GM12878 (cell line): Measurements from ENCODE around the gene PTPN21. TPM values are rescaled to one million over a fixed set of nuclear protein-coding genes. Genes with fewer than 3 reads are reported as not detected.

ENCODE experiments used
- ATAC-seq: fragments of 200-7000 bp; cut with Tn5 transposase; 3 replicates; pipeline ENCODE4 v1.9.1; 2020; ENCODE audit warnings: mild to moderate bottlenecking, moderate library complexity
- BruUV-seq: library from RNA; stranded (reverse); fragments of 400-500 nt; replicated peaks from 2 replicates; lab custom pipeline; 2021; lab: Mats Ljungman, UMichigan
- CTCF ChIA-PET: fragments of 300-600 bp; sonication (Branson Sonifier 250); formaldehyde crosslinking; extraction: SDS; loops from one replicate; lab custom pipeline; 2021; ENCODE audit warnings: inconsistent platforms; lab: Yijun Ruan, JAX
- POLR2A ChIA-PET: fragments of 350-600 bp; formaldehyde crosslinking; extraction: SDS; loops from one replicate; lab custom pipeline; 2021; ENCODE audit warnings: inconsistent platforms; lab: Charles Lee
- RAD21 ChIA-PET: fragments of 300-600 bp; sonication (Branson Sonifier 250); formaldehyde crosslinking; loops from one replicate; lab custom pipeline; 2023; ENCODE audit warnings: antibody characterized with exemption; ENCODE audit not compliant: unreplicated experiment; lab: Charles Lee
- SMC1A ChIA-PET: fragments of 300-600 bp; sonication (Branson Sonifier 250); formaldehyde crosslinking; loops from one replicate; lab custom pipeline; 2023; ENCODE audit not compliant: unreplicated experiment, uncharacterized antibody; lab: Charles Lee
- DNase-seq: peaks from one replicate; pipeline ENCODE4 v3.0.0-alpha.2; 2011; ENCODE audit warnings: low read depth, low spot score
- FAIRE-seq: peaks from 3 replicates; lab custom pipeline; 2011; peaks lifted over from hg19 to GRCh38; lab: Jason Lieb, UNC
- H2AFZ ChIP-seq: 2 replicates; pipeline ENCODE4 v1.6.0; 2011; ENCODE audit warnings: low read depth, low read length, control low read depth; ENCODE audit not compliant: control insufficient read depth
- H3K27ac ChIP-seq: 2 replicates; pipeline ENCODE4 v1.5.1; 2011; ENCODE audit warnings: control low read depth; ENCODE audit not compliant: control insufficient read depth, insufficient read depth
- H3K27me3 ChIP-seq, 2 experiments: replicated peaks in 1 of 2; 2 replicates each; pipeline versions ENCODE4 v1.6.0 to v1.6.1; 2011; ENCODE audit warnings: low read length in 1 of 2; ENCODE audit not compliant: control insufficient read depth in 2 of 2, insufficient read depth in 2 of 2
- H3K36me3 ChIP-seq, 2 experiments: 2 replicates each; pipeline ENCODE4 v1.5.1; 2011; ENCODE audit warnings: low read length in 1 of 2; ENCODE audit not compliant: control insufficient read depth in 2 of 2, insufficient read depth in 2 of 2
- H3K4me1 ChIP-seq: 2 replicates; pipeline ENCODE4 v1.6.1; 2011; ENCODE audit warnings: mild to moderate bottlenecking, low read length, moderate library complexity, mixed read lengths; ENCODE audit not compliant: control insufficient read depth, insufficient read depth
- H3K4me2 ChIP-seq: 2 replicates; pipeline ENCODE4 v1.6.0; 2011; ENCODE audit warnings: control low read depth; ENCODE audit not compliant: control insufficient read depth, insufficient read depth
- H3K4me3 ChIP-seq: fragments of 200-600 bp; sonication (generic); 2 replicates; pipeline ENCODE4 v1.5.1; 2016
- H3K79me2 ChIP-seq: 2 replicates; pipeline ENCODE4 v1.6.0; 2011; ENCODE audit warnings: low read length; ENCODE audit not compliant: control insufficient read depth, insufficient read depth
- H3K9ac ChIP-seq: 2 replicates; pipeline ENCODE4 v1.8.0; 2011; ENCODE audit warnings: low read length, control low read depth, mixed read lengths; ENCODE audit not compliant: control insufficient read depth, insufficient read depth
- H3K9me3 ChIP-seq: replicated peaks from 3 replicates; pipeline ENCODE4 v1.5.1; 2011; ENCODE audit warnings: mild to moderate bottlenecking, low read length; ENCODE audit not compliant: control insufficient read depth, insufficient read depth
- H4K20me1 ChIP-seq: 2 replicates; pipeline ENCODE4 v1.6.0; 2011; ENCODE audit not compliant: control insufficient read depth, insufficient read depth
- BHLHE40 ChIP-seq, 2 experiments: fragments of 450-650 bp in 1 of 2; IDR thresholded peaks; 2 replicates each; pipeline ENCODE4 v1.6.1; 2011 to 2017; ENCODE audit warnings: low read depth in 2 of 2, borderline replicate concordance in 1 of 2, improper control_type of control experiment in 1 of 2, low read length in 1 of 2, mild to moderate bottlenecking in 1 of 2
- GATAD2B ChIP-seq: fragments of 450-650 bp; conservative IDR thresholded peaks from 2 replicates; pipeline ENCODE4 v1.6.1; 2017; ENCODE audit warnings: low read depth, mild to moderate bottlenecking, moderate library complexity
- NFIC ChIP-seq: IDR thresholded peaks from 2 replicates; pipeline ENCODE4 v1.6.1; 2012; ENCODE audit warnings: low read depth, mild to moderate bottlenecking, inconsistent platforms, low read length, moderate library complexity
- NFYA ChIP-seq: IDR thresholded peaks from 2 replicates; pipeline ENCODE4 v1.6.1; 2011; ENCODE audit warnings: low read depth, mild to moderate bottlenecking, low read length, improper control_type of control experiment, borderline replicate concordance
- REST ChIP-seq: IDR thresholded peaks from 2 replicates; pipeline ENCODE4 v1.6.1; 2012; ENCODE audit warnings: mild to moderate bottlenecking, low read depth, low read length
- ZBTB33 ChIP-seq: fragments of 450-650 bp; IDR thresholded peaks from 2 replicates; pipeline ENCODE4 v1.6.1; 2017; ENCODE audit warnings: mild to moderate bottlenecking
- ZNF622 ChIP-seq: fragments of 450-650 bp; IDR thresholded peaks from 2 replicates; pipeline ENCODE4 v1.6.1; 2017; ENCODE audit warnings: mild to moderate bottlenecking, inconsistent platforms
- WGBS: methylation state at CpG from one replicate; pipeline ENCODE4 v1.1.6; 2016; ENCODE audit warnings: low lambda C conversion rate; ENCODE audit not compliant: insufficient replicate concordance, insufficient coverage; ENCODE audit errors: missing lambda C conversion rate; 5-methylcytosine and 5-hydroxymethylcytosine counted together
- in situ Hi-C: fragments of 300-500 bp; cut with MboI; formaldehyde crosslinking; loops from 9 replicates; pipeline ENCODE4 v1.14.3; 2018; ENCODE audit warnings: mixed read lengths
- intact Hi-C: fragments of 100-400 bp; cut with micrococcal nuclease; formaldehyde crosslinking; loops from one replicate; pipeline ENCODE4 v1.14.2; 2022; ENCODE audit not compliant: unreplicated experiment
- polyA plus RNA-seq, 11 experiments: library from polyadenylated mRNA; depleted of rRNA in 4 of 11; unstranded in 6 of 11; stranded (reverse) in 5 of 11; fragments of >200 nt; fragmentation: Nextera tagmentation in 4 of 11; fragmentation: Illumina TruSeq in 1 of 11; extraction: Ambion mirVana in 4 of 11; extraction: Trizol in 1 of 11; gene quantifications; 1 replicate in 1 of 11; 2 replicates in 10 of 11; pipeline versions ENCODE4 v1.2.1 to v1.2.3, GENCODE V29; 2011 to 2016; ENCODE audit warnings: inconsistent platforms in 2 of 11, missing spikeins in 2 of 11, low read depth in 1 of 11
- total RNA-seq, 4 experiments: library from RNA; depleted of rRNA in 3 of 4; stranded (reverse); fragments of >200 nt in 3 of 4; fragmentation: Illumina TruSeq in 1 of 4; extraction: Trizol in 1 of 4; gene quantifications; 2 replicates each; pipeline versions ENCODE4 v1.2.1 to v1.2.3, GENCODE V29; 2013 to 2021
- TF ChIP-seq, protein P1 (sequence below): fragments of 450-650 bp; formaldehyde crosslinking; IDR thresholded peaks from 2 replicates; pipeline ENCODE4 v1.4.0; 2020; ENCODE audit warnings: mild to moderate bottlenecking, moderate library complexity
- TF ChIP-seq, protein P2 (sequence below): IDR thresholded peaks from 2 replicates; pipeline ENCODE4 v1.6.1; 2012; ENCODE audit warnings: low read depth, low read length, improper control_type of control experiment
- TF ChIP-seq, protein P3 (sequence below): IDR thresholded peaks from 2 replicates; pipeline ENCODE4 v1.6.1; 2011; ENCODE audit warnings: low read depth, mild to moderate bottlenecking, low read length, moderate library complexity, borderline replicate concordance; ENCODE audit errors: extremely low read depth
- TF ChIP-seq, protein P4 (sequence below): IDR thresholded peaks from 2 replicates; pipeline ENCODE4 v1.6.1; 2011; ENCODE audit warnings: low read depth, low read length, improper control_type of control experiment, borderline replicate concordance

PTPN21 gene
- total and polyA plus RNA-seq, 10 of the 15 experiments (the other 5 are each of a cell fraction or from before 2014, with no cell fraction given), result 0.01 to 0.23 (median 0.04) TPM; not detected in 3

- H3K4me2 ChIP-seq, result no peak overlapping the region
- ChIA-PET RAD21 (no interaction called here), POLR2A (no interaction called here), CTCF (no interaction called here), SMC1A (interaction anchor here (1.1 kb wide), 1 partner anchor 12 kb away, joined by 3 read pairs; no protein-coding TSS in a partner anchor)
- no TSS peak for BruUV-seq
- in situ Hi-C loops (no loop called here), intact Hi-C loops (no loop called here)
- H3K27me3 ChIP-seq, result peaks cover 6 to 23% of the 10 kb centered on the region in 2 experiments
- no peak overlapping the region for H3K9ac ChIP-seq
- DNase-seq (no peak), FAIRE-seq (no peak), ATAC-seq (no peak)
- H3K4me3 ChIP-seq, result no peak overlapping the region
- no peaks in the 10 kb centered on the region for H3K4me1 ChIP-seq
- no peaks in the 10 kb centered on the region for H3K36me3 ChIP-seq
- H2AFZ ChIP-seq, result no peak overlapping the region
- H3K9me3 ChIP-seq, result no peaks in the 10 kb centered on the region
- H3K27ac ChIP-seq, result no peak overlapping the region
- H3K79me2 ChIP-seq, result no peaks in the 10 kb centered on the region
- H4K20me1 ChIP-seq, result no peaks in the 10 kb centered on the region
- 61% methylated on average over 23 of the region's 23 CpGs for WGBS
- TF ChIP-seq, protein P1, sequence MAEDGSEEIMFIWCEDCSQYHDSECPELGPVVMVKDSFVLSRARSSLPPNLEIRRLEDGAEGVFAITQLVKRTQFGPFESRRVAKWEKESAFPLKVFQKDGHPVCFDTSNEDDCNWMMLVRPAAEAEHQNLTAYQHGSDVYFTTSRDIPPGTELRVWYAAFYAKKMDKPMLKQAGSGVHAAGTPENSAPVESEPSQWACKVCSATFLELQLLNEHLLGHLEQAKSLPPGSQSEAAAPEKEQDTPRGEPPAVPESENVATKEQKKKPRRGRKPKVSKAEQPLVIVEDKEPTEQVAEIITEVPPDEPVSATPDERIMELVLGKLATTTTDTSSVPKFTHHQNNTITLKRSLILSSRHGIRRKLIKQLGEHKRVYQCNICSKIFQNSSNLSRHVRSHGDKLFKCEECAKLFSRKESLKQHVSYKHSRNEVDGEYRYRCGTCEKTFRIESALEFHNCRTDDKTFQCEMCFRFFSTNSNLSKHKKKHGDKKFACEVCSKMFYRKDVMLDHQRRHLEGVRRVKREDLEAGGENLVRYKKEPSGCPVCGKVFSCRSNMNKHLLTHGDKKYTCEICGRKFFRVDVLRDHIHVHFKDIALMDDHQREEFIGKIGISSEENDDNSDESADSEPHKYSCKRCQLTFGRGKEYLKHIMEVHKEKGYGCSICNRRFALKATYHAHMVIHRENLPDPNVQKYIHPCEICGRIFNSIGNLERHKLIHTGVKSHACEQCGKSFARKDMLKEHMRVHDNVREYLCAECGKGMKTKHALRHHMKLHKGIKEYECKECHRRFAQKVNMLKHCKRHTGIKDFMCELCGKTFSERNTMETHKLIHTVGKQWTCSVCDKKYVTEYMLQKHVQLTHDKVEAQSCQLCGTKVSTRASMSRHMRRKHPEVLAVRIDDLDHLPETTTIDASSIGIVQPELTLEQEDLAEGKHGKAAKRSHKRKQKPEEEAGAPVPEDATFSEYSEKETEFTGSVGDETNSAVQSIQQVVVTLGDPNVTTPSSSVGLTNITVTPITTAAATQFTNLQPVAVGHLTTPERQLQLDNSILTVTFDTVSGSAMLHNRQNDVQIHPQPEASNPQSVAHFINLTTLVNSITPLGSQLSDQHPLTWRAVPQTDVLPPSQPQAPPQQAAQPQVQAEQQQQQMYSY, result no peak
- TF ChIP-seq NFYA (no peak), ZNF622 (no peak), REST (no peak), GATAD2B (no peak), BHLHE40 (IDR thresholded peaks at IDR 0.05; ENCODE audit: borderline replicate concordance in 1 of 2, low read depth in 2 of 2, low read length in 1 of 2) (no peak), ZBTB33 (no peak), NFIC (no peak)
- TF ChIP-seq, protein P2, sequence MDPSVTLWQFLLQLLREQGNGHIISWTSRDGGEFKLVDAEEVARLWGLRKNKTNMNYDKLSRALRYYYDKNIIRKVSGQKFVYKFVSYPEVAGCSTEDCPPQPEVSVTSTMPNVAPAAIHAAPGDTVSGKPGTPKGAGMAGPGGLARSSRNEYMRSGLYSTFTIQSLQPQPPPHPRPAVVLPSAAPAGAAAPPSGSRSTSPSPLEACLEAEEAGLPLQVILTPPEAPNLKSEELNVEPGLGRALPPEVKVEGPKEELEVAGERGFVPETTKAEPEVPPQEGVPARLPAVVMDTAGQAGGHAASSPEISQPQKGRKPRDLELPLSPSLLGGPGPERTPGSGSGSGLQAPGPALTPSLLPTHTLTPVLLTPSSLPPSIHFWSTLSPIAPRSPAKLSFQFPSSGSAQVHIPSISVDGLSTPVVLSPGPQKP, result no peak
- TF ChIP-seq, protein P3, sequence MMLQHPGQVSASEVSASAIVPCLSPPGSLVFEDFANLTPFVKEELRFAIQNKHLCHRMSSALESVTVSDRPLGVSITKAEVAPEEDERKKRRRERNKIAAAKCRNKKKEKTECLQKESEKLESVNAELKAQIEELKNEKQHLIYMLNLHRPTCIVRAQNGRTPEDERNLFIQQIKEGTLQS, result no peak
- TF ChIP-seq, protein P4, sequence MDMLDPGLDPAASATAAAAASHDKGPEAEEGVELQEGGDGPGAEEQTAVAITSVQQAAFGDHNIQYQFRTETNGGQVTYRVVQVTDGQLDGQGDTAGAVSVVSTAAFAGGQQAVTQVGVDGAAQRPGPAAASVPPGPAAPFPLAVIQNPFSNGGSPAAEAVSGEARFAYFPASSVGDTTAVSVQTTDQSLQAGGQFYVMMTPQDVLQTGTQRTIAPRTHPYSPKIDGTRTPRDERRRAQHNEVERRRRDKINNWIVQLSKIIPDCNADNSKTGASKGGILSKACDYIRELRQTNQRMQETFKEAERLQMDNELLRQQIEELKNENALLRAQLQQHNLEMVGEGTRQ, result no peak
Observed at GRCh38 chr14:88551980-88552431, 2.8 kb downstream of the PTPN21 start.
